Esophagus muscularis mucosa (tissue), 3 donors: ENCODE results near the gene DENND6A.

Experiments
- POLR2A ChIP-seq: fragments of 450-650 bp; IDR thresholded peaks from one replicate; pipeline ENCODE4 v1.6.1; 2017; ENCODE audit warnings: antibody characterized with exemption, moderate library complexity, mild to moderate bottlenecking, low read depth
- TF ChIP-seq, protein P1 (sequence below), 3 experiments: fragments of 200-600 bp in 2 of 3; fragments of 450-650 bp in 1 of 3; sonication (generic) in 2 of 3; IDR thresholded peaks; one replicate each; pipeline ENCODE4 v1.5.1; 2017 to 2019; ENCODE audit warnings: antibody characterized with exemption in 3 of 3, mild to moderate bottlenecking in 2 of 3, moderate library complexity in 1 of 3

DNA sequence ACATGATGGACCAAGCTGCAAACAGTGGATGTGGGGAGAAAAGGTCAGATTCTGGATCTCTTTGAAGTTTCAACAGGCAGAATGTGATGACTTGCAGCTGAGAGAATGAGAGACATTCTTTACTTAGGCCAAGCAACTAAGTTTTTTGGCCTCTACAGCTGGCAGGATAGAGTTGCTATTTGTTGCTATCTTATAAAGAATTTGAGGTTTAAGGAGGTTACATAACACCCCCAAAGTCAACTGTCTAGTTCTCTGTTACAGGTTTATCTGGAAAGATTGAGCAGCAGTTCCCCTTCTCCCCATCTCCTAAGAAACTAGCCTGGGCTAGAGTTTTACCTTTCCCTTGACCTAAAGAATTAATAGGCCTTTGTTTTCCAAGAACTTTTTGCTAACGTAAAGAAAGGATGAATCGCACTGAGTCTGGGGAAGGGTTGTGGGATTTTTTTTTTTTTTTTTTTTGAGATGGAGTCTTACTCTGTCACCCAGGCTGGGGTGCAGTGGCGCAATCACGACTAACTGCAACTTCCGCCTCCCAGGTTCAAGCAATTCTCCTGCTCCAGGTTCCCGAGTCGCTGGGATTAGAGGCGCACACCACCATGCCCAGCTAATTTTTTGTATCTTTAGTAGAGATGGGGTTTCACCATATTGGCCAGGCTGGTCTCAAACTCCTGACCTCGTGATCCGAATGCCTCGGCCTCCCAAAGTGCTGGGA, 36.6 kb upstream of the DENND6A start:
- TF ChIP-seq, protein P1, sequence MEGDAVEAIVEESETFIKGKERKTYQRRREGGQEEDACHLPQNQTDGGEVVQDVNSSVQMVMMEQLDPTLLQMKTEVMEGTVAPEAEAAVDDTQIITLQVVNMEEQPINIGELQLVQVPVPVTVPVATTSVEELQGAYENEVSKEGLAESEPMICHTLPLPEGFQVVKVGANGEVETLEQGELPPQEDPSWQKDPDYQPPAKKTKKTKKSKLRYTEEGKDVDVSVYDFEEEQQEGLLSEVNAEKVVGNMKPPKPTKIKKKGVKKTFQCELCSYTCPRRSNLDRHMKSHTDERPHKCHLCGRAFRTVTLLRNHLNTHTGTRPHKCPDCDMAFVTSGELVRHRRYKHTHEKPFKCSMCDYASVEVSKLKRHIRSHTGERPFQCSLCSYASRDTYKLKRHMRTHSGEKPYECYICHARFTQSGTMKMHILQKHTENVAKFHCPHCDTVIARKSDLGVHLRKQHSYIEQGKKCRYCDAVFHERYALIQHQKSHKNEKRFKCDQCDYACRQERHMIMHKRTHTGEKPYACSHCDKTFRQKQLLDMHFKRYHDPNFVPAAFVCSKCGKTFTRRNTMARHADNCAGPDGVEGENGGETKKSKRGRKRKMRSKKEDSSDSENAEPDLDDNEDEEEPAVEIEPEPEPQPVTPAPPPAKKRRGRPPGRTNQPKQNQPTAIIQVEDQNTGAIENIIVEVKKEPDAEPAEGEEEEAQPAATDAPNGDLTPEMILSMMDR (IDR thresholded peaks at IDR 0.05): no peak
- TF ChIP-seq POLR2A: no peak
